ENCODE results near the gene BTBD9. TPM values are rescaled to one million over a fixed set of nuclear protein-coding genes. Genes with fewer than 3 reads are reported as not detected.

BTBD9 gene
- polyA plus RNA-seq, 1 experiment = 5.4 TPM

DNA sequence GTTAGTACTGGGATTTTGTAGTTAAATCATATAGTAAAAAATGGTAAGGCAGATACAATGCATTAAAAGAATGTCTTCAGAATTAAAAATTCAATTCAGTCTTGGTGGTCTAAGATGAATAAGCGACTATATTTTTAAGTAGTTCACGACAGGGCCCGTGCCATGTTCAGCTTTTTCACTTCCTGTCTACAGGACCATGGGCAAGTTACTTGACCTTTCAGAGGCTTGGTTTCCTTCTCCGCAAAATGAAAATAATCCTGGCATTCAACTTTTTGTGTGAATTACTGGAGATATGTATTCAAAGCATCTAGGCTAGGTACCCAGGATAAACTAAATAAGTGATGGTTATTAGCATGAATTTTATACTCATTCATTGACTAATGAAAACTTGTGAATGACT is 216.0 kb downstream of the BTBD9 start:
- Histone ChIP-seq H3K4me3 (ENCODE audit: low read depth, low read length) (no peak overlapping the region), H3K36me3 (ENCODE audit: control insufficient read depth, insufficient read depth, low read length) (no peaks in the 10 kb centered on the region), H3K27me3 (ENCODE audit: control insufficient read depth, insufficient read depth, low read length) (no peaks in the 10 kb centered on the region)
- no peak for DNase-seq (ENCODE audit: low read depth)
- TF ChIP-seq, protein P1, sequence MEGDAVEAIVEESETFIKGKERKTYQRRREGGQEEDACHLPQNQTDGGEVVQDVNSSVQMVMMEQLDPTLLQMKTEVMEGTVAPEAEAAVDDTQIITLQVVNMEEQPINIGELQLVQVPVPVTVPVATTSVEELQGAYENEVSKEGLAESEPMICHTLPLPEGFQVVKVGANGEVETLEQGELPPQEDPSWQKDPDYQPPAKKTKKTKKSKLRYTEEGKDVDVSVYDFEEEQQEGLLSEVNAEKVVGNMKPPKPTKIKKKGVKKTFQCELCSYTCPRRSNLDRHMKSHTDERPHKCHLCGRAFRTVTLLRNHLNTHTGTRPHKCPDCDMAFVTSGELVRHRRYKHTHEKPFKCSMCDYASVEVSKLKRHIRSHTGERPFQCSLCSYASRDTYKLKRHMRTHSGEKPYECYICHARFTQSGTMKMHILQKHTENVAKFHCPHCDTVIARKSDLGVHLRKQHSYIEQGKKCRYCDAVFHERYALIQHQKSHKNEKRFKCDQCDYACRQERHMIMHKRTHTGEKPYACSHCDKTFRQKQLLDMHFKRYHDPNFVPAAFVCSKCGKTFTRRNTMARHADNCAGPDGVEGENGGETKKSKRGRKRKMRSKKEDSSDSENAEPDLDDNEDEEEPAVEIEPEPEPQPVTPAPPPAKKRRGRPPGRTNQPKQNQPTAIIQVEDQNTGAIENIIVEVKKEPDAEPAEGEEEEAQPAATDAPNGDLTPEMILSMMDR (IDR thresholded peaks at IDR 0.05; ENCODE audit: insufficient read depth, low read depth, low read length) = no peak
- CTCF ChIA-PET = no interaction called here
- POLR2A ChIA-PET = no interaction called here

DNA sequence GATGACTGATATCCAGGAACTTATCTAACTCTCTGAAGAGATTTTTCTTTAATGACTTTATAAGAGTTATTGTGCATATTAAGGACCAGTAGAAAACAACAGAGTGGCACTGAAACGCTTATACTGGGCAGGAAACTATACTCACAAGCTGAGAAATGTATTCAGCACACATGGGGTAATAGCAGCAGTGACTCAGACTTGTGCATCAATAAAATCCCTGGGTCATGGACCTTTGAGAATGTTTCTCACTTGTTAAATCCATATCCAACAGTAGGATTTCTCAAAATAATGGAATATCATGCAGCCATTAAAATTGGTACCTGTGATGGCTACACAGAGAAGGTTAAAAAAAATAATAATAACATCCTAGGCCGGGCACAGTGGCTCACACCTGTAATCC is 219.5 kb downstream of the BTBD9 start:
- ChIA-PET CTCF (interaction anchor here (1.4 to 2.0 kb wide), 2 partner anchors 7 to 11 kb away, joined by 3 to 4 read pairs; no protein-coding TSS in a partner anchor), POLR2A (no interaction called here)
- Histone ChIP-seq H3K36me3 (ENCODE audit: control insufficient read depth, insufficient read depth, low read length) (no peaks in the 10 kb centered on the region), H3K27me3 (ENCODE audit: control insufficient read depth, insufficient read depth, low read length) (no peaks in the 10 kb centered on the region), H3K4me3 (ENCODE audit: low read depth, low read length) (no peak overlapping the region)
- TF ChIP-seq, protein P1 (IDR thresholded peaks at IDR 0.05; ENCODE audit: insufficient read depth, low read depth, low read length) = no peak
- no peak for DNase-seq (ENCODE audit: low read depth)

DNA sequence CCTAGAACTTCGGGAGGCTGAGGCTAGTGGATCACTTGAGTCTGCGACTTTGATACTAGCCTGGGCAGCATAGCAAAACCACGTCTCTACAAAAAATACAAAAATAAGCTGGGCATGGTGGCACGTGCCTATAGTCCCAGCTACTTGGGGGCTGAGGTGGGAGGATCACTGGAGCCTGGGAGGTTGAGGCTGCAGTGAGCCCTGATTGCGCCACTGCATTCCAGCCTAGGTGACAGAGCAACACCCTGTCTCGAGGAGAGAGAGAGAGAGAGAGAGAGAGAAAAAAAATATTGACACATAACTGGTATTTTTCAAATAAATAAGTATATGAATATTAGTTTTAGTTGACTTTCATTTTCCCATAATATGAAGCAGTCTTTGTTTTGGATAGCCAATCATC is 222.2 kb downstream of the BTBD9 start:
- H3K4me3 ChIP-seq (ENCODE audit: low read depth, low read length) = no peak overlapping the region
- DNase-seq (ENCODE audit: low read depth) = no peak
- CTCF ChIA-PET = interaction anchor here (0.8 to 1.3 kb wide), 2 partner anchors 10 to 26 kb away, joined by 3 to 4 read pairs; no protein-coding TSS in a partner anchor
- H3K36me3 ChIP-seq (ENCODE audit: control insufficient read depth, insufficient read depth, low read length) = no peaks in the 10 kb centered on the region
- TF ChIP-seq, protein P1 (IDR thresholded peaks at IDR 0.05; ENCODE audit: insufficient read depth, low read depth, low read length) = no peak
- POLR2A ChIA-PET = no interaction called here
- H3K27me3 ChIP-seq (ENCODE audit: control insufficient read depth, insufficient read depth, low read length) = no peaks in the 10 kb centered on the region

DNA sequence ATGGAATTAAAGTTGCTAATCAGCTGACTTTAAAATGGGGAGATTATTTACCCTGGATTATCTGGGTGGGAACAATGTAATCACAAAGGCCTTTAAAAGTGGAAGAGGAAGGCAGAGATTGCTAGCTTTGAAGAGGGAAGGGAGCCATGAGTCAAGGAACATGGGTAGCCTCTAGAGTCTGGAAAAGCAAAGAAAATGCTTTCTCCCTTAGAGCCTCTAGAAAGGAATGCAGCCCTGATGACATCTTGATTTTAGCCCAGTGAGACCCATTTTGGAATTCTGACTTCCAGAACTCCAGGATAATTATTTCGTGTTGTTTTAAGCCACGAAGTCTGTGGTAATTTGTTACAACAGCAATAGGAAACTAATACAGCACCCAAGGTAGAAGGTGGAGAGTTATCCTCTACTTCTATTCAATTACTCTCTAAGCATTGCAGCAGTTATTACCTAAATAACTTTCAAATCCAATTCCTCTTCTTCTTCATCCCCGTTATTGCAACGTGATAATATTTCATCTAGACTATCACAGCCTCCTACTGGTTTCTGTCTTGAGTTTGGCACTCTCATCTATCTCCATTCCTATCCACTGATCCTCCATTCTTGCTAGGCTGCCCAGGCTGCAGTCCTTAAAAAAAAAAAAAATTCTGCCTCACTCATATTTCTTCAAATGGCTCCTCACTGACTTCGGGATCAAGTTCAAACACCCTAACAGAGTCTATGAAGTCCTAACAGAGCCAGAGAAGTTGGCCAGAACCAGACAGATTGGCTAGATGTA is 224.3 kb downstream of the BTBD9 start:
- CTCF ChIA-PET = no interaction called here
- no peak for DNase-seq (ENCODE audit: low read depth)

DNA sequence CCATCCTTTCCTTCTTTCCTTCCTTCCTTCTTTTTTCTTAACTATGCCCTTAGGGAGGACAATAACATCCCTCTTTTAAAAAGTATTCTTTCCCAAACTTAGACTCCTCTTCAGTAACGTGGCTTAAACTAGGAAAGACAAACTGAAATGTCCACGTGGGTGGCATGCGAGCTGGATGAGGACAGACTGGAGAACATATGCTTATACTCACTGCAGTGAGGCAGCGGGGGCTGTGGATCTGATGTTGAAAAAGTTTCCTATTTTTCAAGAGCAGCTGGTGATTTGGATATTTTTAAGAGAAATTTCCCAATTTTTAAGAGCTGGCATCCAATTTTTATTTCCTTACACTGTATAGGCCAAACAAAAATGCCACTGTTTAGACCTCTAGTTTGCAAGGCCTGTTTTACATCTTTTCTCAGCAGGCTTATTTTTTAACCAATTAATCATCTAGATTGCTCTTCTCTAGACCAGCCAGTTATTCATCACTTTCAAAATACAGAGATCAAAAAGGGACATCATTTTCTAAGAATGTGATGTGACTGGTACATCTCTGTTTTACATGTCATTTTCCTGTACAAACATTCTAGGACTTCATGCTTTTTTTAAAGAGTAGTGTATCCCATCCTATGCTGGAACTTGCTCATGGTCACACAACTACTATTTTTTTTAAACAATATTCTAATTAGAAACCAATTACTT is 226.5 kb downstream of the BTBD9 start:
- TF ChIP-seq, protein P1 (IDR thresholded peaks at IDR 0.05; ENCODE audit: insufficient read depth, low read depth, low read length) = no peak
- DNase-seq (ENCODE audit: low read depth) = no peak
- CTCF ChIA-PET = interaction anchor here (0.6 to 0.9 kb wide), 3 partner anchors 18 to 78 kb away, joined by 3 to 5 read pairs (median 3); no protein-coding TSS in a partner anchor
- no peaks in the 10 kb centered on the region for H3K27me3 ChIP-seq (ENCODE audit: control insufficient read depth, insufficient read depth, low read length)
- POLR2A ChIA-PET = interaction anchor here (0.7 kb wide), 1 partner anchor 12 kb away, joined by 3 read pairs; no protein-coding TSS in a partner anchor
- H3K4me3 ChIP-seq (ENCODE audit: low read depth, low read length) = no peak overlapping the region
- H3K36me3 ChIP-seq (ENCODE audit: control insufficient read depth, insufficient read depth, low read length) = no peaks in the 10 kb centered on the region

More for the DNA sequence above, 224.3 kb downstream of the BTBD9 start:
- TF ChIP-seq, protein P1 (IDR thresholded peaks at IDR 0.05; ENCODE audit: insufficient read depth, low read depth, low read length) = no peak
- POLR2A ChIA-PET = no interaction called here
- no peaks in the 10 kb centered on the region for H3K36me3 ChIP-seq (ENCODE audit: control insufficient read depth, insufficient read depth, low read length)
- H3K27me3 ChIP-seq (ENCODE audit: control insufficient read depth, insufficient read depth, low read length) = no peaks in the 10 kb centered on the region
- no peak overlapping the region for H3K4me3 ChIP-seq (ENCODE audit: low read depth, low read length)

Measured in BJ (cell line).